ENCODE measurements around the gene ALAS2. TPM values are rescaled to one million over a fixed set of nuclear protein-coding genes. Genes with fewer than 3 reads are reported as not detected.

The ALAS2 gene
- total and polyA plus RNA-seq, 8 donors, result 18.4 TPM; not detected in 7

- Histone ChIP-seq H3K36me3 (no peaks in the 10 kb centered on the region), H3K27me3 (no peaks in the 10 kb centered on the region), H3K27ac (no peak overlapping the region), H3K4me1 (no peaks in the 10 kb centered on the region), H3K4me3 (no peak overlapping the region), H3K9me3 (no peaks in the 10 kb centered on the region)
- WGBS, 5 donors, result 67 to 100% (median 85%) methylated on average over 1 of the region's 1 CpG
- DNase-seq, result no peak
- TF ChIP-seq EP300 (IDR thresholded peaks at IDR 0.05) (no peak), POLR2AphosphoS5 (IDR thresholded peaks at IDR 0.05) (no peak), CTCF (IDR thresholded peaks at IDR 0.05) (no peak), POLR2A (IDR thresholded peaks at IDR 0.05) (no peak)
- intact Hi-C loops (cut with DNase I; ENCODE audit: low total_unique reads), result no loop called here
Observed at GRCh38 chrX:54961750-54962149, 69.0 kb downstream of the ALAS2 start.

Other genes starting within 250 kb of the ALAS2 start
- gene ITIH6, start 232.7 kb downstream of the ALAS2 start, total RNA-seq, result not detected
- gene ITIH6, start 232.7 kb downstream of the ALAS2 start, polyA plus RNA-seq, result not detected
- gene MAGED2, start 223.2 kb downstream of the ALAS2 start, total RNA-seq, result 100 to 1,000 TPM in 1 of 5 donors, 10 to 100 TPM in 3, 1 to 10 TPM in 1; 4.1 to 220 (median 85.8) TPM
- 10 to 100 TPM; 48.6 to 76.3 (median 51.9) TPM for gene MAGED2, start 223.2 kb downstream of the ALAS2 start, polyA plus RNA-seq
- gene TRO, start 110.2 kb downstream of the ALAS2 start, total RNA-seq, result 10 to 100 TPM in 3 of 5 donors, 1 to 10 TPM in 1, under 1 TPM in 1; 0.45 to 25.3 (median 12.5) TPM
- gene TRO, start 110.2 kb downstream of the ALAS2 start, polyA plus RNA-seq, result 1 to 10 TPM; 2.2 to 5.0 (median 3.2) TPM
- gene PFKFB1, start 36.8 kb downstream of the ALAS2 start, total RNA-seq, result 1 to 10 TPM in 1 of 5 donors, under 1 TPM in 1, not detected in 3; 0.87 to 2.0 TPM
- under 1 TPM in 2 of 3 donors, not detected in 1; 0.25 to 0.28 TPM for gene PFKFB1, start 36.8 kb downstream of the ALAS2 start, polyA plus RNA-seq
- gene APEX2, start 30.6 kb downstream of the ALAS2 start, total RNA-seq, result 1 to 10 TPM in 4 of 5 donors, under 1 TPM in 1; 0.29 to 8.5 (median 7.5) TPM
- 10 to 100 TPM in 1 of 3 donors, 1 to 10 TPM in 2; 8.3 to 11.2 (median 8.4) TPM for gene APEX2, start 30.6 kb downstream of the ALAS2 start, polyA plus RNA-seq
- gene PAGE2B, start 44.1 kb upstream of the ALAS2 start, total RNA-seq, result not detected
- gene PAGE2B, start 44.1 kb upstream of the ALAS2 start, polyA plus RNA-seq, result 1 to 10 TPM in 1 of 3 donors, not detected in 2; 3.7 TPM
- gene PAGE2, start 58.0 kb upstream of the ALAS2 start, total RNA-seq, result not detected
- not detected for gene PAGE2, start 58.0 kb upstream of the ALAS2 start, polyA plus RNA-seq
- not detected for gene PAGE5, start 189.4 kb upstream of the ALAS2 start, total RNA-seq
- not detected for gene PAGE5, start 189.4 kb upstream of the ALAS2 start, polyA plus RNA-seq
- not detected for gene PAGE3, start 233.9 kb upstream of the ALAS2 start, total RNA-seq
- gene PAGE3, start 233.9 kb upstream of the ALAS2 start, polyA plus RNA-seq, result not detected

Data from stomach (tissue), 9 donors.